CMK (cell line): ENCODE measurements around the gene GAL3ST1.
"Not testable (repeated sequence)": the region's sequence is repeated elsewhere in the genome, so short reads cannot be mapped to it uniquely, and the experiment has no call there.

ENCODE experiments used
- DNase-seq: peaks from one replicate; pipeline ENCODE4 v3.0.0-alpha.2; 2010; ENCODE audit warnings: low read depth

GAL3ST1 gene

GRCh38 chr22:30596199-30596598 lies 21.7 kb upstream of the GAL3ST1 start:
- no peak for DNase-seq

GRCh38 chr22:30592360-30592713 lies 17.9 kb upstream of the GAL3ST1 start:
- DNase-seq = not testable (repeated sequence)

- DNase-seq = peak; percentile 98
Observed at GRCh38 chr22:30591588-30592359, 17.3 kb upstream of the GAL3ST1 start, which contains the start of gene PES1. PES1 (minus strand) TSS chr22:30591910; CDS start chr22:30591833, 77 bp downstream.

GRCh38 chr22:30591191-30591587 lies 16.7 kb upstream of the GAL3ST1 start:
- no peak for DNase-seq

GRCh38 chr22:30586414-30586813 lies 11.9 kb upstream of the GAL3ST1 start:
- DNase-seq = no peak

- no peak for DNase-seq
Observed at GRCh38 chr22:30584441-30584840, 10.0 kb upstream of the GAL3ST1 start.

- no peak for DNase-seq
Observed at GRCh38 chr22:30582788-30583545, 8.5 kb upstream of the GAL3ST1 start.

- no peak for DNase-seq
Observed at GRCh38 chr22:30582051-30582450, 7.6 kb upstream of the GAL3ST1 start.

- DNase-seq = no peak
Observed at GRCh38 chr22:30580896-30581295, 6.4 kb upstream of the GAL3ST1 start.

- DNase-seq = no peak
Observed at GRCh38 chr22:30578481-30578880, 4.0 kb upstream of the GAL3ST1 start.

GRCh38 chr22:30575859-30576258 lies 1.4 kb upstream of the GAL3ST1 start:
- no peak for DNase-seq

- DNase-seq = no peak
Observed at GRCh38 chr22:30574997-30575671, 669 bp upstream of the GAL3ST1 start.

- DNase-seq = no peak
Observed at GRCh38 chr22:30573594-30574094, 821 bp downstream of the GAL3ST1 start.

- DNase-seq = no peak
Observed at GRCh38 chr22:30572840-30573593, 1.4 kb downstream of the GAL3ST1 start.

- no peak for DNase-seq
Observed at GRCh38 chr22:30572210-30572609, 2.3 kb downstream of the GAL3ST1 start.

GRCh38 chr22:30569674-30570202 lies 4.7 kb downstream of the GAL3ST1 start:
- DNase-seq = no peak

GRCh38 chr22:30568137-30568805 lies 6.2 kb downstream of the GAL3ST1 start:
- DNase-seq = no peak

GRCh38 chr22:30567277-30567676 lies 7.2 kb downstream of the GAL3ST1 start:
- not testable (repeated sequence) for DNase-seq

- no peak for DNase-seq
Observed at GRCh38 chr22:30566125-30566524, 8.3 kb downstream of the GAL3ST1 start.

- DNase-seq = no peak
Observed at GRCh38 chr22:30565341-30565740, 9.1 kb downstream of the GAL3ST1 start.

GRCh38 chr22:30564761-30565119 lies 9.7 kb downstream of the GAL3ST1 start:
- DNase-seq = no peak
